ENCODE data around the gene TBC1D4.
A peak's percentile ranks its signal among the peaks of the same experiment; 100 is the strongest.
"Not testable (repeated sequence)": the region's sequence is repeated elsewhere in the genome, so short reads cannot be mapped to it uniquely, and the experiment has no call there.

The TBC1D4 gene

GRCh38 chr13:75295201-75295600 lies 186.8 kb downstream of the TBC1D4 start:
- no peak overlapping the region for H3K4me3 Mint-ChIP-seq
- H3K36me3 Mint-ChIP-seq (ENCODE audit: low read depth), result no peaks in the 10 kb centered on the region
- TF ChIP-seq, protein P1, sequence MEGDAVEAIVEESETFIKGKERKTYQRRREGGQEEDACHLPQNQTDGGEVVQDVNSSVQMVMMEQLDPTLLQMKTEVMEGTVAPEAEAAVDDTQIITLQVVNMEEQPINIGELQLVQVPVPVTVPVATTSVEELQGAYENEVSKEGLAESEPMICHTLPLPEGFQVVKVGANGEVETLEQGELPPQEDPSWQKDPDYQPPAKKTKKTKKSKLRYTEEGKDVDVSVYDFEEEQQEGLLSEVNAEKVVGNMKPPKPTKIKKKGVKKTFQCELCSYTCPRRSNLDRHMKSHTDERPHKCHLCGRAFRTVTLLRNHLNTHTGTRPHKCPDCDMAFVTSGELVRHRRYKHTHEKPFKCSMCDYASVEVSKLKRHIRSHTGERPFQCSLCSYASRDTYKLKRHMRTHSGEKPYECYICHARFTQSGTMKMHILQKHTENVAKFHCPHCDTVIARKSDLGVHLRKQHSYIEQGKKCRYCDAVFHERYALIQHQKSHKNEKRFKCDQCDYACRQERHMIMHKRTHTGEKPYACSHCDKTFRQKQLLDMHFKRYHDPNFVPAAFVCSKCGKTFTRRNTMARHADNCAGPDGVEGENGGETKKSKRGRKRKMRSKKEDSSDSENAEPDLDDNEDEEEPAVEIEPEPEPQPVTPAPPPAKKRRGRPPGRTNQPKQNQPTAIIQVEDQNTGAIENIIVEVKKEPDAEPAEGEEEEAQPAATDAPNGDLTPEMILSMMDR (IDR thresholded peaks at IDR 0.05; ENCODE audit: unreplicated experiment in 3 of 3), result no peak
- H3K27me3 Mint-ChIP-seq (ENCODE audit: low read depth), result no peaks in the 10 kb centered on the region
- peak overlapping the region; percentile 7 to 70 (median 48) for H3K27ac Mint-ChIP-seq
- H3K4me1 Mint-ChIP-seq, result peaks cover 27% of the 10 kb centered on the region
- no peaks in the 10 kb centered on the region for H3K9me3 Mint-ChIP-seq

DNA sequence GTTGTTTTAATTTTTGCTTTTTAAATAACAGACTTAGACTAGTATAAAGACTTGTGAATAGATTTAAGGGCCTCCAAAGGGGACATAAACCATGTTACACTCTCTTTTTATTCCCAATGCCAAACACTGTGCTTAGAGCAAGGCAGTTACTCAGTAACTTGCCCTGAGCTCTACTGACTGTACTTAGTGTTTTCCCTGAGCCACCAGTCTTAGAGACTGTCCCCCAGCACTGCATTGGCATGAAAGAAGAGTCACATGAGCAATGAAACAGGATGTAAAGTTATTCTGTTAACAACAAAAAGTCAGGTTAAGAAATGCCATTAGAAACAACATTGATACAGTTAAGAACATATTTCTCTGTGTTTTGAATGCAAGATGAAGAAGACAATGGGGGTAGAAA lies 187.9 kb downstream of the TBC1D4 start:
- H3K36me3 Mint-ChIP-seq (ENCODE audit: low read depth), result no peaks in the 10 kb centered on the region
- H3K27me3 Mint-ChIP-seq (ENCODE audit: low read depth), result no peaks in the 10 kb centered on the region
- no peak overlapping the region for H3K4me3 Mint-ChIP-seq
- H3K27ac Mint-ChIP-seq, result peak overlapping the region; percentile 6 to 38 (median 37)
- TF ChIP-seq, protein P1 (IDR thresholded peaks at IDR 0.05; ENCODE audit: unreplicated experiment in 3 of 3), result no peak
- H3K4me1 Mint-ChIP-seq, result peaks cover 16% of the 10 kb centered on the region
- no peaks in the 10 kb centered on the region for H3K9me3 Mint-ChIP-seq

DNA sequence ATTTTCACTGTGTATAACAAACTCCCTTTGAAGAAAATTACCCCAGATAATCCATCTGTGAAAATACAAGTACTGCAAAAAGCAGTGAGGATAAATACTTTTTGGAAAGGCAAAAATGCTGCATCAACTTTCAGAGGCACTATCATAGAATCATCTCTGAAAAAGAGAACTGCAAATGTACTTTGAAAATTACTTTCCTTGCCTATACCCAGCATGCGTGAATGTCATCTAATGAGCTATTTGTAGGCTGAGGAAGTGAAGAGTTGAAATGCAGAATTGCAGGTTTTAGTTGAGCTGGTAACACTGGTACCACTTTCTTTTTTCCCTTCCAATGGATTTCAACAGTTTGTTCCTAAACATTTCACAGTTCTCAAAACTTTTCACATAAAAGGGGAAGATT lies 196.7 kb downstream of the TBC1D4 start:
- Mint-ChIP-seq H3K27ac (no peak overlapping the region), H3K27me3 (ENCODE audit: low read depth) (no peaks in the 10 kb centered on the region), H3K4me3 (no peak overlapping the region), H3K9me3 (peaks cover 31% of the 10 kb centered on the region), H3K4me1 (no peaks in the 10 kb centered on the region), H3K36me3 (ENCODE audit: low read depth) (peaks cover 55% of the 10 kb centered on the region)
- TF ChIP-seq, protein P1 (IDR thresholded peaks at IDR 0.05; ENCODE audit: unreplicated experiment in 3 of 3), result no peak

- H3K27me3 Mint-ChIP-seq (ENCODE audit: low read depth), result no peaks in the 10 kb centered on the region
- TF ChIP-seq, protein P1 (IDR thresholded peaks at IDR 0.05; ENCODE audit: unreplicated experiment in 3 of 3), result no peak
- H3K27ac Mint-ChIP-seq, result no peak overlapping the region
- peaks cover 43% of the 10 kb centered on the region for H3K36me3 Mint-ChIP-seq (ENCODE audit: low read depth)
- H3K9me3 Mint-ChIP-seq, result peaks cover 59% of the 10 kb centered on the region
- no peaks in the 10 kb centered on the region for H3K4me1 Mint-ChIP-seq
- H3K4me3 Mint-ChIP-seq, result no peak overlapping the region
Observed at GRCh38 chr13:75279834-75280369, 202.1 kb downstream of the TBC1D4 start.

DNA sequence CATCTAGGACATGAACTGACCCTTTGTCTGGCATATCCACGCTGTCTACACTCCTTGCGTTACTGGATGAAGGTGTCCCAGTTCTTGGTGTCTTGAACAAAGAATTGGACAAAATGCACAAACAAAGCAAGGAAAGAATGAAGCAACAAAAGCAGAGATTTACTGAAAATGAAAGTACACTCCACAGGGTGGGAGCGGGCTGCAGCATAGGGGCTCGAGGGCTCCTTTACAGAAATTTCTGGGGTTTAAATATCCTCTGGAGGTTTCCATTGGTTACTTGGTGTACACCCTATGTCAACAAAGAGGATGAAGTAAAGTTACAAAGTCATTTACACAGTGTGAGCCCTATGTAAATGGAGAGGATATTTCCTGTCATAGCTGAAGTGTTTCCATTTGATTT lies 208.3 kb downstream of the TBC1D4 start:
- not testable (repeated sequence) for H3K27ac Mint-ChIP-seq; H3K4me3 Mint-ChIP-seq; H3K27me3 Mint-ChIP-seq (ENCODE audit: low read depth); H3K4me1 Mint-ChIP-seq; H3K36me3 Mint-ChIP-seq (ENCODE audit: low read depth)
- H3K9me3 Mint-ChIP-seq, result peaks cover 27% of the 10 kb centered on the region

- Mint-ChIP-seq H3K27ac (no peak overlapping the region), H3K27me3 (ENCODE audit: low read depth) (no peaks in the 10 kb centered on the region), H3K4me3 (no peak overlapping the region), H3K9me3 (peaks cover 19% of the 10 kb centered on the region), H3K36me3 (ENCODE audit: low read depth) (no peaks in the 10 kb centered on the region), H3K4me1 (no peaks in the 10 kb centered on the region)
- TF ChIP-seq, protein P1 (IDR thresholded peaks at IDR 0.05; ENCODE audit: unreplicated experiment in 3 of 3), result no peak
Observed at GRCh38 chr13:75271846-75272245, 210.1 kb downstream of the TBC1D4 start.

DNA sequence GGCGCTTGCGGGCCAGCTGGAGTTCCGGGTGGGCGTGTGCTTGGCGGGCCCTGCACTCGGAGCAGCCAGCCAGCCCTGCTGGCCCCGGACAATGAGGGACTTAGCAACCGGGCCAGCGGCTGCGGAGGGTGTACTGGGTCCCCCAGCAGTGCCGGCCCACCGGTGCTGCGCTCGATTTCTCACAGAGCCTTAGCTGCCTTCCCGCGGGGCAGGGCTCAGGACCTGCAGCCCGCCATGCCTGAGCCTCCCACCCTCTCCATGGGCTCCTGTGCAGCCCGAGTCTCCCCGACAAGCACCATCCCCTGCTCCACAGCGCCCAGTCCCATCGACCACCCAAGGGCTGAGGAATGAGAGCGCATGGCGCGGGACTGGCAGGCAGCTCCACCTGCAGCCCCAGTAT lies 213.5 kb downstream of the TBC1D4 start:
- H3K4me1 Mint-ChIP-seq; H3K36me3 Mint-ChIP-seq (ENCODE audit: low read depth); H3K27ac Mint-ChIP-seq; H3K4me3 Mint-ChIP-seq; H3K9me3 Mint-ChIP-seq; H3K27me3 Mint-ChIP-seq (ENCODE audit: low read depth): not testable (repeated sequence)

All from nephron (organoid).